Measurements from ENCODE around the gene NUPR1. TPM values are rescaled to one million over a fixed set of nuclear protein-coding genes. Genes with fewer than 3 reads are reported as not detected.

NUPR1 gene
- total and polyA plus RNA-seq, 2 of the 13 experiments (the other 11 are each of a cell fraction or from before 2014, with no cell fraction given), result 18.0 to 25.6 TPM

GRCh38 chr16:28505489-28506137 is 33.2 kb downstream of the NUPR1 start (continued):
- TF ChIP-seq, protein P1, sequence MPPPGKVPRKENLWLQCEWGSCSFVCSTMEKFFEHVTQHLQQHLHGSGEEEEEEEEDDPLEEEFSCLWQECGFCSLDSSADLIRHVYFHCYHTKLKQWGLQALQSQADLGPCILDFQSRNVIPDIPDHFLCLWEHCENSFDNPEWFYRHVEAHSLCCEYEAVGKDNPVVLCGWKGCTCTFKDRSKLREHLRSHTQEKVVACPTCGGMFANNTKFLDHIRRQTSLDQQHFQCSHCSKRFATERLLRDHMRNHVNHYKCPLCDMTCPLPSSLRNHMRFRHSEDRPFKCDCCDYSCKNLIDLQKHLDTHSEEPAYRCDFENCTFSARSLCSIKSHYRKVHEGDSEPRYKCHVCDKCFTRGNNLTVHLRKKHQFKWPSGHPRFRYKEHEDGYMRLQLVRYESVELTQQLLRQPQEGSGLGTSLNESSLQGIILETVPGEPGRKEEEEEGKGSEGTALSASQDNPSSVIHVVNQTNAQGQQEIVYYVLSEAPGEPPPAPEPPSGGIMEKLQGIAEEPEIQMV (CRISPR knock-in tag; IDR thresholded peaks at IDR 0.05; ENCODE audit: low read depth), result 0 out of 2 replicates have a peak, but pooled peaks have one; percentile 51
- TF ChIP-seq, protein P2, sequence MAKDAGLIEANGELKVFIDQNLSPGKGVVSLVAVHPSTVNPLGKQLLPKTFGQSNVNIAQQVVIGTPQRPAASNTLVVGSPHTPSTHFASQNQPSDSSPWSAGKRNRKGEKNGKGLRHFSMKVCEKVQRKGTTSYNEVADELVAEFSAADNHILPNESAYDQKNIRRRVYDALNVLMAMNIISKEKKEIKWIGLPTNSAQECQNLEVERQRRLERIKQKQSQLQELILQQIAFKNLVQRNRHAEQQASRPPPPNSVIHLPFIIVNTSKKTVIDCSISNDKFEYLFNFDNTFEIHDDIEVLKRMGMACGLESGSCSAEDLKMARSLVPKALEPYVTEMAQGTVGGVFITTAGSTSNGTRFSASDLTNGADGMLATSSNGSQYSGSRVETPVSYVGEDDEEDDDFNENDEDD (CRISPR knock-in tag; IDR thresholded peaks at IDR 0.05; ENCODE audit: borderline replicate concordance), result peak; percentile 28; the same call in 1 of the 2 replicates
- TF ChIP-seq SOX6 (IDR thresholded peaks at IDR 0.05), result no peak
- TF ChIP-seq SOX6 (CRISPR knock-in tag; IDR thresholded peaks at IDR 0.05), result peak; percentile 81
- peak; percentile 58; the same call in 1 of the 2 replicates for TF ChIP-seq CCDC6 (CRISPR knock-in tag; IDR thresholded peaks at IDR 0.05)
- TF ChIP-seq CENPBD1 (CRISPR knock-in tag; IDR thresholded peaks at IDR 0.05; ENCODE audit: borderline replicate concordance, low read depth), result no peak
- no peak for TF ChIP-seq ZNF768 (CRISPR knock-in tag; IDR thresholded peaks at IDR 0.05)
- TF ChIP-seq JUN (CRISPR knock-in tag; IDR thresholded peaks at IDR 0.05), result no peak
- TF ChIP-seq, protein P3, sequence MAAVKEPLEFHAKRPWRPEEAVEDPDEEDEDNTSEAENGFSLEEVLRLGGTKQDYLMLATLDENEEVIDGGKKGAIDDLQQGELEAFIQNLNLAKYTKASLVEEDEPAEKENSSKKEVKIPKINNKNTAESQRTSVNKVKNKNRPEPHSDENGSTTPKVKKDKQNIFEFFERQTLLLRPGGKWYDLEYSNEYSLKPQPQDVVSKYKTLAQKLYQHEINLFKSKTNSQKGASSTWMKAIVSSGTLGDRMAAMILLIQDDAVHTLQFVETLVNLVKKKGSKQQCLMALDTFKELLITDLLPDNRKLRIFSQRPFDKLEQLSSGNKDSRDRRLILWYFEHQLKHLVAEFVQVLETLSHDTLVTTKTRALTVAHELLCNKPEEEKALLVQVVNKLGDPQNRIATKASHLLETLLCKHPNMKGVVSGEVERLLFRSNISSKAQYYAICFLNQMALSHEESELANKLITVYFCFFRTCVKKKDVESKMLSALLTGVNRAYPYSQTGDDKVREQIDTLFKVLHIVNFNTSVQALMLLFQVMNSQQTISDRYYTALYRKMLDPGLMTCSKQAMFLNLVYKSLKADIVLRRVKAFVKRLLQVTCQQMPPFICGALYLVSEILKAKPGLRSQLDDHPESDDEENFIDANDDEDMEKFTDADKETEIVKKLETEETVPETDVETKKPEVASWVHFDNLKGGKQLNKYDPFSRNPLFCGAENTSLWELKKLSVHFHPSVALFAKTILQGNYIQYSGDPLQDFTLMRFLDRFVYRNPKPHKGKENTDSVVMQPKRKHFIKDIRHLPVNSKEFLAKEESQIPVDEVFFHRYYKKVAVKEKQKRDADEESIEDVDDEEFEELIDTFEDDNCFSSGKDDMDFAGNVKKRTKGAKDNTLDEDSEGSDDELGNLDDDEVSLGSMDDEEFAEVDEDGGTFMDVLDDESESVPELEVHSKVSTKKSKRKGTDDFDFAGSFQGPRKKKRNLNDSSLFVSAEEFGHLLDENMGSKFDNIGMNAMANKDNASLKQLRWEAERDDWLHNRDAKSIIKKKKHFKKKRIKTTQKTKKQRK (IDR thresholded peaks at IDR 0.05; ENCODE audit: low read length), result no peak
- TF ChIP-seq ZNF614 (CRISPR knock-in tag; IDR thresholded peaks at IDR 0.05; ENCODE audit: borderline replicate concordance), result peak; percentile 50; the same call in 1 of the 2 replicates
- TF ChIP-seq RFX1 (IDR thresholded peaks at IDR 0.05), result no peak
- TF ChIP-seq ARNT2 (CRISPR knock-in tag; IDR thresholded peaks at IDR 0.05; ENCODE audit: low read depth), result no peak
- TF ChIP-seq PHF5A (CRISPR knock-in tag; IDR thresholded peaks at IDR 0.05; ENCODE audit: low read depth, unreplicated experiment), result peak; percentile 36
- no peak for TF ChIP-seq ZNF468 (CRISPR knock-in tag; IDR thresholded peaks at IDR 0.05)
- TF ChIP-seq PRDM15 (CRISPR knock-in tag; IDR thresholded peaks at IDR 0.05), result no peak
- TF ChIP-seq, protein P4, sequence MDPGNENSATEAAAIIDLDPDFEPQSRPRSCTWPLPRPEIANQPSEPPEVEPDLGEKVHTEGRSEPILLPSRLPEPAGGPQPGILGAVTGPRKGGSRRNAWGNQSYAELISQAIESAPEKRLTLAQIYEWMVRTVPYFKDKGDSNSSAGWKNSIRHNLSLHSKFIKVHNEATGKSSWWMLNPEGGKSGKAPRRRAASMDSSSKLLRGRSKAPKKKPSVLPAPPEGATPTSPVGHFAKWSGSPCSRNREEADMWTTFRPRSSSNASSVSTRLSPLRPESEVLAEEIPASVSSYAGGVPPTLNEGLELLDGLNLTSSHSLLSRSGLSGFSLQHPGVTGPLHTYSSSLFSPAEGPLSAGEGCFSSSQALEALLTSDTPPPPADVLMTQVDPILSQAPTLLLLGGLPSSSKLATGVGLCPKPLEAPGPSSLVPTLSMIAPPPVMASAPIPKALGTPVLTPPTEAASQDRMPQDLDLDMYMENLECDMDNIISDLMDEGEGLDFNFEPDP (CRISPR knock-in tag; conservative IDR thresholded peaks at IDR 0.05), result no peak
- TF ChIP-seq SMC3 (IDR thresholded peaks at IDR 0.05; ENCODE audit: low read length), result no peak
- TF ChIP-seq TOPORS (CRISPR knock-in tag; IDR thresholded peaks at IDR 0.05), result no peak
